GM21381 (cell line): Measurements from ENCODE around the gene VWA5B2.

ENCODE experiments used
- ATAC-seq: cut with Tn5 transposase; IDR thresholded peaks from one replicate; pipeline ENCODE4 v1.9.1; 2021; ENCODE audit warnings: mild to moderate bottlenecking, moderate library complexity; ENCODE audit not compliant: unreplicated experiment

The VWA5B2 gene

GRCh38 chr3:184272269-184272668 is 42.9 kb downstream of the VWA5B2 start:
- ATAC-seq, result no peak

GRCh38 chr3:184275381-184275701 is 46.0 kb downstream of the VWA5B2 start:
- no peak for ATAC-seq

DNA sequence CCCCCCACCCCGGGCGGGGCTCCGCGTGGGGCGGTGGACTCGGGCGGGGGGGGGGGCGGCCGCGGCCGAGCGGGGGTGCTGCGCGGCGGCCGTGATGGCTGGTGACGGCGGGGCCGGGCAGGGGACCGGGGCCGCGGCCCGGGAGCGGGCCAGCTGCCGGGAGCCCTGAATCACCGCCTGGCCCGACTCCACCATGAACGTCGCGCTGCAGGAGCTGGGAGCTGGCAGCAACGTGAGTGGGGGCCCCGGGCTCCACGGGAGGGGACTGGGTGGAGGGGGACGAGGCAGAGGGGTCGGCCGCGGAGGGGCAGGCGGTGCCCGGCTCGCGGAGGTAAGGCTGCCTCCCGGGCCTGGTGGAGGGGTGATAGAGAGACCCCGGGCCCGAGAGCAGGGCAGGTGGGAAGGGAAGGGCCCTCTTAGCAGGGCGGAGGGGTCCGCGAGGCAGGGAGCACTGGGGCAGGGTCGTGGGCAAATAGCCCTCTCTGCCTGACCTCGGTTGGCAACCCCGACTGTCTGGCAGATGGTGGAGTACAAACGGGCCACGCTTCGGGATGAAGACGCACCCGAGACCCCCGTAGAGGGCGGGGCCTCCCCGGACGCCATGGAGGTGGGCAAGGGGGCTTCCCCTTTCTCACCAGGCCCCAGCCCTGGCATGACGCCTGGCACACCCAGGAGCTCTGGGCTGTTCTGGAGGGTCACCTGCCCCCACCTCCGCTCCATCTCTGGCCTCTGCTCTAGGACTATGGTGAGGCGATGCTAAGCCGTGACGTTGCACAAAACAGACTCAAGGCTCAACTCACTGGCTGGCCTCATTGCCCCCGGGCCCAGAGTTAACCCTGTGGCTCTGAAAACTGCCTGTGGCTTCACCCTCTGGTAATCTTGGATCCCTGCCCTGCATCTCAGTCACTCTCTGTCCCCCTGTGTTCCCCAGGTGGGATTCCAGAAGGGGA is 46.9 kb downstream of the VWA5B2 start, which contains the start of gene ECE2:
ECE2 (plus strand) TSS at position 62 of the 950 bp plus-strand sequence; CDS start at position 194, 132 bp downstream.
- no peak for ATAC-seq

GRCh38 chr3:184277366-184277765 is 48.0 kb downstream of the VWA5B2 start:
- no peak for ATAC-seq

DNA sequence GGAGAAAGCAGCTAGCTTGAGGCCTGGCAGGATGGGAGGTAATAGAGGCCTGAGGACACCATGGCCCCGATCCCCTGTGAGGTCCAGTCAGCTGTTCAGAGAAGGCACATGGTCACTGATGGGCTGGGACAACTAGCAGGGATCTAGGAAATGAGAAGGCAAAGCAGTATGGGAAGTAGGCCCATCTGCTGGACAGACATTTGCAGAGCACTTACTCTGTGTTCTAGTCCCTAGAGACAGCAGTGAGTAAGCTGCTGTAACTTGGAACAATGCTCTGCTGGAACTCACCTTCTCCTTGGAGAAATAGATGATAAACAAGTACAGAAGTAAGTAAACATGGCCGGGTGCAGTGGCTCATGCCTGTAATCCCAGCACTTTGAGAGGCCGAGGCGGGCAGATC is 53.6 kb downstream of the VWA5B2 start:
- no peak for ATAC-seq

GRCh38 chr3:184283681-184284080 is 54.3 kb downstream of the VWA5B2 start:
- ATAC-seq, result no peak

DNA sequence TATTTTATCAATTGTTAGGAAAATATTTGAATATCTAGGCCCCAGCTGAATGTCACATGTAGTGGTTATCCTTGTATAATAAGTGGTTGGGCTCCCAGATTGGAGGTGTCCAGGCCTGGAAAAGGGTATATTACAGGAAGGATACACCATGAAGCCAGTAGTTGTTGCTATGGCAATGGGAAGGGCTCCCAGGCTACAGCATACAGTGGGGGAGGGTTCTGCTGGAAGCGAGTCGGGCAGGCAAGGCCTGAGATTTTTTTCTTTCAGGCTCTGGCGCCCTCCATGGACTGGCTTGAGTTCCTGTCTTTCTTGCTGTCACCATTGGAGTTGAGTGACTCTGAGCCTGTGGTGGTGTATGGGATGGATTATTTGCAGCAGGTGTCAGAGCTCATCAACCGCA is 55.3 kb downstream of the VWA5B2 start:
- no peak for ATAC-seq

DNA sequence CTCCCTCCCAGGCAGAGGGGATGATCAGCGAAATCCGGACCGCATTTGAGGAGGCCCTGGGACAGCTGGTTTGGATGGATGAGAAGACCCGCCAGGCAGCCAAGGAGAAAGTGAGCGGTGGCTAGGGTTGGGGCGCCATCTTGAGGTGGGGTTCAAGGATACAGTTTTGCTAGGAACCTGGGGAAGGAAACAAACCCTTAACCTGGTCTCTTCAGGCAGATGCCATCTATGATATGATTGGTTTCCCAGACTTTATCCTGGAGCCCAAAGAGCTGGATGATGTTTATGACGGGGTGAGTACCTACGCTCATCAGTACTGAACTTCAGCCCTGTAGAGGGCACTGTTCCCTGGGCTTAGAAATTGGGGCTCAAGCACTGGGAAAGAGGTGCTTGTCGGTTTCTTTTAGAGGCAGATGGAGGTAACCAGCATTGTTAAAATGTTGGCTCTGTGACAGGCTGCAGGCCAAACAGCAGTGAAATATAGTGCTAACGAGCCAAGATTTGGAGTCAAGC is 60.1 kb downstream of the VWA5B2 start:
- ATAC-seq, result no peak

- ATAC-seq, result no peak
Measured at GRCh38 chr3:184290331-184290730, 60.9 kb downstream of the VWA5B2 start.

GRCh38 chr3:184291044-184291737 is 61.8 kb downstream of the VWA5B2 start:
- ATAC-seq, result no peak
